HG02571 (cell line): ENCODE data around the gene AOAH.
"Not testable (repeated sequence)": the region's sequence is repeated elsewhere in the genome, so short reads cannot be mapped to it uniquely, and the experiment has no call there.

Experiments
- ATAC-seq: cut with Tn5 transposase; IDR thresholded peaks from one replicate; pipeline ENCODE4 v1.9.1; 2021; ENCODE audit warnings: mild to moderate bottlenecking, moderate library complexity; ENCODE audit not compliant: unreplicated experiment

The AOAH gene

DNA sequence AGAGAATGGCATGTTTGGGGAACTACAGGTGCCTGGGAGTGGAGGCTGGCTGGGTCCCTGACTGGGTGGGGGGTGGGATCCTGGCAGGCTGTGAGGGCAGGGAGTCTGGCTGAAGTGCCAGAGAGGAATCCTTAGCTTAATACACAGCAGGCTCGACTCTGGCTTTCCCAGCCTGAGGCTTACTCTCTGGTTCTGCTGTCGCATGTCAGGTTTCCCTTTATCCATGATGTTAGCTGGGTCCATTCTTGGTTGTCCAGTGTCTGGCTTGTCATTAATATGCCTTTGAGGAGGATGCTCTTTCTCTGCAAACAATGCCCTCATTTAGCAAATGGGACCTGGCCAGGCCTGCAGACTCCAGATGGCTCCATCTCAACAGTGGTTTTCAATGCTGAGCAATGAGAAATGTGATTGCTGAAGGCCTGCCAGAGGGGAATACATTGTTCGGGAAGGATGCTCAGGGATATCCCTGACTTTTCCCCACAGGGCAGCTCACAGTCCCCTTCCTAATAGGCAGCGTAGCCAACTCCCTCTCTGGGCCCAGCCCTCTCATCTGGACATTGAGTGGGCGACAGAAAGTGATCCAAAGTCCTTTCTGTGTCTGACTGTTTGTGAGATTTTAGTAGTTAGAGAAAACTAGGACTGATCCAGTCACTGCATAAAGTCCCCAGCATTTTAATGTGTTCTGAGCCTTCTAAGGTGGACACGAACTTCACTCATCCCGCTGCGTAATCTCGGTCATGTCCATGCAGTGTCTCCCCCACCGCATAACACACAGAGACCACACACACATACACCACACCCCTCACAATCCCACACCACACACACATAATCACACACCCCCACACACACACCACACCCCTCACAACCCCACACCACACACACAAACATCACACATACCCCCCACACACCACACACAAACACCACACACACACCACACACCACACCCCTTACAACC lies 209.7 kb downstream of the AOAH start:
- ATAC-seq = no peak

DNA sequence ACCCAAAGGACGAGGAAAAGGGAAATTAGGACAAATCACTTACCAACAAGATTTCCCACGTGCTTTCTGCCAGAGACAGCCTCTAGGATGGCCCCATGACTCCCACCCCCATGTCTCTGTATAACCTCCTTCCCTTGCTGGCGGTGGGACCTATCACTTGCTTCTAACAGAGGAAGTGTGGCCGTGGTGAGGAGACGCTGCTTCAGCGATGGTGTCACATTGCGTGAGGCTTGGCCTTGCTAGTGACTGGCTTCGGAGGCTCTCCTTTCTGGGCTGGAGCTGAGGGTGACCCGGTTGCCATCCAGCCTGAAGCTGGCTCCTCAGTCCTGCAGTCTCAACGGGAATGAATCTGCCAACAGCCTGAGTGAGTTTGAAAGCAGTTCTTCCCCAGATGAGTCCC lies 210.9 kb downstream of the AOAH start:
- no peak for ATAC-seq

DNA sequence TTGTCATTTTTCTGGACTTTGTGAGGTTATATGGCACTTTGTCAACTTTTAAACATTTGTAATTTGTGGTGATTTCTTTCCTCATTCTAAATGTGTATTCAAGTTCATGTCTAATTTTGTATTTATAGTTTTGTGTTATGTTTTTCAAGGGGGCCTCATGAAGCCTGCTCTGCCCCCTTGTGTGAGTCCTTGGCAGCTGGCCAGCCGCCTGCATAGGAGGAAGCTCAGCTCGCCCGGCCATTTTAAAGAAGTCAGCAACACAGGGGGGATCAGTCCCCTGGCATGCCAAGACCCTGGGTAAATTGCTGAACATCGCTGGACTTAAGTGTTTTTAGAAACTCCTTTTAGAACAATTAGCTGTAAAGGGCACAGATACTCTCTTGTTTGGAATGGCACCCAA lies 211.7 kb downstream of the AOAH start:
- no peak for ATAC-seq

DNA sequence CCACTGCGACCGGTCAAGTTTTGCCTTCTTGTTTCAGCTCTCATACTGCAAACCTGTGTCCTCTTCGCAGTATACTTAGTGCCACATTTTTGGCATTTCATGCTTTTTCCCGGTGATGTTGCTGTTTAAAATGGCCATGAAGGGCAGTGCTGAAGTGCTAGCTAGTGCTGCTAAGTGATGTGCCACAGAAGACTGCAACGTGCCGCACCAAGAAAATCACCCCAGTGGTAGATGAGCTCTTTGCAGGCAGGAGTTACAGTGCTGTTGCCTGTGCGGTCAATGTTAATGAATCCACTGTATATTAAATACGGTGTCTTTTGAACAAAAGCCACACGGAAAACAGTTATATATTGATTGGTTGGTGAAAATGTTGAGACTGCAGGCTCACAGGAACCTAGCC lies 214.3 kb downstream of the AOAH start:
- ATAC-seq = no peak

DNA sequence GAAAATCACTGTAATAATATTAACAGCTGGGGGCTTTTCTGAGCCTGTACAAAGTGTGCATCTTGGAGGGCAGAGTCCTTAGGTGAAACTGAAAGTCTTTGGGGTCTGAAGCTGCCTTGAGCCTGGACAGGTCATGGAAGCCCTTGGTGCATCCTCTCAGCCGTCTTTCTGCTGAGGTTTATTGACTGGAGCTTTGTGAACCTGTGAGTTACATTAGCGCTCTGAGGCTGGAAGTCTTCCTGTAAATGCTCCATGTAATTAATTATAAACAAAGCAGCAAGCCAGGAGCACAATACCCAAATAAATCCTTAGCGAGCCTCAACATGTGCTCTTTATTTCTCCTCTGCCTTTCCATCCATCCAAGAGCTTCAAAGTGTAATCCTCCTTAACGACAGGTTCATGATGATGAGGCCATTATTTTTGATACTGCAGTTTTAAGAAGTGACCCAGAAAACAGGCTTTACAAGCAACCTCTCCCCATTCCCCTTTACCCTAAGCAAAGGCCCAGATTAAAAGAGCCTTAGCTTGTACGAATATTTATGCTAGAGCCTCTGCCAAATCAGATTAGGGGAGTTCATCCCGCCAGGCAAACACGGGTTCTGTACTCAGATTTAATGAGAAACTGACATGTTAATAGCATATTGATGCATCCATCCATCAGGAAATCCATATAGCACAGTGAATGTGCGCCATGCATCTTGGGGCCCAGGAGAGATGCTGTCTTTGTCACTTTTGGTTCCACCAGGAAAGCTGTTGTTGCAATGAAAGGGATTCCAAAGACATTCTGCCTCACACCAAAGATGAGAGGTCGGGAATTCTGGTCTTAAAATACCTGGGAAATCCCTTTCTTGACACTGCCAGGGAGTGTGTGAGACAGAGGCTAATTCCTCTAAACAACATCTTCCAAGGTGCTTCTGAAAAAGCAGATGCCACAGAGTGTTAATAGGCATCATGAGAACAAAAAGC lies 216.5 kb downstream of the AOAH start:
- no peak for ATAC-seq

DNA sequence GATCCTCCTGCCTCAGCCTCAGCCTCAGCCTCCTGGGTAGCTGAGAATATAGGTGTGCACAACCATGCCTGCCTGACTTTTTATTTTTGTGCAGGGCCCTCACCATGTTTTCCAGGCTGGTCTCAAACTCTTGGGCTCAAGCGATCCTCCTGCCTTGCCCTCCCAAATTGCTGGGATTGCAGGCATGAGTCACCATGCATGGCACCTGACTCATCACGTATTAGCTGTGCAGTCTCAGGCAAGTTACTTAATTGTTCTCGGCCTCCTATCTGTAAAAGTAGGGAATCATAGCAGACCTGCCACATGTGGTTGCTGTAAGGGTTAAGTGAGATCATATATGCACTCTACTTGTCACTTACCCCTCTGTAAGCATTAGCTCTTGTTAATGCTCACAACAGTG lies 217.5 kb downstream of the AOAH start:
- no peak for ATAC-seq

DNA sequence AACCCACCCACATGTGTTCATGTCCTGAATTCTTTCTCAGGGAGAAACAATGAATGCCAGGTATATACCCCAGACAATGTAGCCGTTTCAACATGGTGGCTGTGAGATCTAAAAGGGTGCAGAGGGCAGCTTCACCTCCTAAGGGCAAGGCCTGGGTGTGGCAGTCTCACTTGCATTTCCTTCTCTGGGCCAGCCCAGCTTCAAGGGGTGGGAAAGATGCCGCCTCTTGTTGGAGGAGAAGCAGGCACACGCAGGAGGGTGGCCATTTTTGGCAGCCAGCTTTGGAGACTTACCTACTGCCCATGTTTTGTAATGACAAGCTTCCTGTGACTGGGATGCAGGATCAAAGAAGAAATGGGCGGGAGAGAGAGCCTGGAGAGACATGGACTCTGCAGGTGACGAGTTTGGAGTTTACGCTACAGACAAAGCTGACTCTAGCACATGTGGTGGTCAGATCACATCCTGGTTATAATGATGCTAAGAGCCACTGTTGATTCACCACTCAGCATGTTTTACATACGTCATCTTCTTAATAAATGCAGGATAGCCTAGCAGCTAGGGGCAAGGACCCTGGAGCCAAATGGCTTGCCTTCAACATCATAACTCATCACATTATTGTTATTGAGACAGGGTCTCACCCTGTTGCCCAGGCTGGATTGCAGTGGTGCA lies 218.0 kb downstream of the AOAH start:
- ATAC-seq = no peak

DNA sequence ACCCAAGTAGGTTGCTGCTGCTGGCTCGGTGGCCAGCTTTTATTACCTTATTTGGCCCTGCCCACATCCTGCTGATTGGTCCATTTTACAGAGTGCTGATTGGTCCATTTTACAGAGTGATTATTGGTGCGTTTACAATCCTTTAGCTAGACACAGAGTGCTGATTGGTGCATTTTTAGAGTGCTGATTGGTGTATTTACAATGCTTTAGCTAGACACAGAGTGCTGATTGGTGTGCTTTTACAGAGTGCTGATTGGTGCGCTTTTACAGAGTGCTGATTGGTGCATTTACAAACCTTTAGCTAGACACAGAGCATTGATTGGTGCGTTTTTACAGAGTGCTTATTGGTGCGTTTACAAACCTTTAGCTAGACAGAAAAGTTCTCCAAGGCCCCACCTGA lies 219.7 kb downstream of the AOAH start:
- not testable (repeated sequence) for ATAC-seq

DNA sequence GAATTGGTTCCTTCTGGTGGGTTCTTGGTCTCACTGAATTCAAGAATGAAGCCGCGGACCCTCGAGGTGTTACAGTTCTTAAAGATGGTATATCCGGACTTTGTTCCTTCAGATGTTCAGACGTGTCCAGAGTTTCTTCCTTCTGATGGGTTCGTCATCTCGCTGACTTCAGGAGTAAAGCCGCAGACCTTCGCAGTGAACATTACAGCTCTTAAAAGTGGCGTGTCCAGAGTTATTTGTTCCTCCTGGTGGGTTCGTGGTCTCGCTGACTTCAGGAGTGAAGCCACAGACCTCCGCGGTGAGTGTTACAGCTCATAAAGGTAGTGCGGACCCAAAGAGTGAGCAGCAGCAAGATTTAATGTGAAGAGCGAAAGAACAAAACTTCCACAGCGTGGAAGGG lies 220.1 kb downstream of the AOAH start:
- ATAC-seq = not testable (repeated sequence)

DNA sequence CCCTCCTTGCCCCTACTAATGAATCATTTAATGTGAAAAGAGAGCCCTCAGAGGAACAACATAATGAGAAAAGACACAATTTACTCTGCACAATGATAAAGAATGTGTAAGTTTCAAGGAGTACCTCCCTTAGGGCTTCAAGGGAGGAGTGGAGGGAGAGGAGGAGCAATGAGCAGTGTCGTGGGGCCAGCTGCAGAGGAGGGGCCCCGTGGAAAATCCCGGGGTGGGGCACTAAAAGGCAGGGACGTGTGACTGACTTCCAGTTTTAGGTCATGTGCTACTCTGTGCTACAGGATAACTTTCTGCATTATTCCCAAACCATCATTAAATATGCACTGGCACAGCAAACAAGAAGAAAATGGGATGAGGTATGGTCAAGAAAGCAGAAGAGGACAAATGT lies 226.5 kb downstream of the AOAH start:
- ATAC-seq = no peak

DNA sequence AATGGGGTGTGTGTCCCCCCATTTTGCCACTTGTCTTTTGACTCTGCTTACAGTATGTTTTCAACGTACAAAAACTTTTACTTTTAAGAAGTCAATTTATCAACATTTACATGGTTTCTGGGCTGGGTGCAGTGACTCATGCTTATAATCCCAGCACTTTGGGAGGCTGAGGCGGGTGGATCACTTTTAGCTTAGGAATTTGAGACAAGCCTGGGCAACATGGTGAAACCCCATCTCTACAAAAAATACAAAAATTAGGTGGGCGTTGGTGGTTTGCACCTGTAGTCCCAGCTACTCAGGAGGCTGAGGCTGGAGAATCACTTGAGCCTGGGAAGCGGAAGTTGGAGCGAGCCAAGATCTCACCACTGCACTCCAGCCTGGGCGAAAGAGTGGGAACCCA lies 227.1 kb downstream of the AOAH start:
- ATAC-seq = not testable (repeated sequence)

DNA sequence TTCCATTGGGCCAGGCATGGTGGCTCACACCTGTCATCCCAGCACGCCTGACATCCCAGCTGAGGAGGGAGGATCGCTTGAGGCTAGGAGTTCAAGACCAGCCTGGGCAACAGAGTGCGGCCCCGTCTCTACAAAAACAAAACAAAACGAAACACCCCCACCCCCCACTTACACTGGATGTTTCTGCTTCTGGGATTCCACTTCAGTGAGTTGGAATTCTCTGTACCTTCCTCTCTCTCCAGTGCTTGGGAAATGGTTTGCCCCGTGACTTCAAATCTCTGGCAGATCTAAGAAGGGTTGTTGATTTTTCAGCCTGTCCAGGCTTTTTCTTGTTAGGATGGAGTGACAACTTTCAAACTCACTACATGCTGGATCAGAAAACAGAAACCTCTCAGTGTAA lies 227.7 kb downstream of the AOAH start:
- no peak for ATAC-seq

DNA sequence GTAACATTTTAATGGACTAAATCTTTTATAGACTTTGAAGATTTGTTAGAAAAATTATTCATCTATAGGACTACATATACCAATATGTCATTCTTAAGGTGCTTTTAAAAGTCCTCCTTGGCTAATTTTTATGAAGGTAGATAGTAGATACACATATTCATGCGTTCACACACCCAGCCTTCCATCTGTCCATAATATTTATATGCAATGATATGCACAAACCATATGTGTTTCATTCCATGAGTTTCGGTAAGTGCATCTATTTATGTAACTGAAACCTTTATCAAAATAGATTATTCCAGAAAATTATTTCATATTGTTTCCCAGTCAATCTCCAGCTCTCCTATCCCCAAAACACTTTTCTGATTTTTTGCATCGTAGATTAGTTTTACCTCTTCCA lies 233.0 kb downstream of the AOAH start:
- ATAC-seq = no peak

DNA sequence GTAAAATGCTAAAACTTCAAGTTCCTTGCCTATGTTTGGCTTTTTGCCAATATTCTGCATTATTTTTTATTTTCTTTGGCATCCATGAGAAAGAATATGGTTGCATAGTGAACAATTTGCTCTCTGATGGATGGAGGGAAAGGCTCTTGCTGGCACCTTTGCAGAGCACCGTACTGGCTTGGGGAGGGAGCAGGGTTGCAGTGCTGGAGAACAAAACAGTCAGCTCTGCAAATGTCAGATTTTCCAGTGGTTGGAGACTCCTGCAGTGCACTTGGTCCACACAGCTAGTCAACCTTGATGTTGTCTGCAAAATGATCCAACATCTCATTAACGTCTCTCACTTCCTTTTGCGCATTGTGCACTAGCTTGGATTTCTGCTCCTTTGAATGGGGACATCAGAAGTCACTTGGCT lies 233.9 kb downstream of the AOAH start:
- ATAC-seq = no peak

DNA sequence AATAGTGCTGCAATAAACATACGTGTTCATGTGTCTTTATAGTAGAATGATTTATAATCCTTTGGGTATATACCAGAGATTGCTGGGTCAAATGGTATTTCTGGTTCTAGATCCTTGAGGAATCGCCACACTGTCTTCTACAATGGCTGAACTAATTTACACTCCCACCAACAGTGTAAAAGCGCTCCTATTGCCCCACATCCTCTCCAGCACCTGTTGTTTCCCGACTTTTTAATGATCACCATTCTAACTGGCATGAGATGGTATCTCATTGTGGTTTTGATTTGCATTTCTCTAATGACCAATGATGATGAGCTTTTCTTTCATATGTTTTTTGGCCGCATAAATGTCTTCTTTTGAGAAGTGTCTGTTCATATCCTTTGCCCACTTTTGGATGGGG lies 235.6 kb downstream of the AOAH start:
- ATAC-seq = not testable (repeated sequence)

DNA sequence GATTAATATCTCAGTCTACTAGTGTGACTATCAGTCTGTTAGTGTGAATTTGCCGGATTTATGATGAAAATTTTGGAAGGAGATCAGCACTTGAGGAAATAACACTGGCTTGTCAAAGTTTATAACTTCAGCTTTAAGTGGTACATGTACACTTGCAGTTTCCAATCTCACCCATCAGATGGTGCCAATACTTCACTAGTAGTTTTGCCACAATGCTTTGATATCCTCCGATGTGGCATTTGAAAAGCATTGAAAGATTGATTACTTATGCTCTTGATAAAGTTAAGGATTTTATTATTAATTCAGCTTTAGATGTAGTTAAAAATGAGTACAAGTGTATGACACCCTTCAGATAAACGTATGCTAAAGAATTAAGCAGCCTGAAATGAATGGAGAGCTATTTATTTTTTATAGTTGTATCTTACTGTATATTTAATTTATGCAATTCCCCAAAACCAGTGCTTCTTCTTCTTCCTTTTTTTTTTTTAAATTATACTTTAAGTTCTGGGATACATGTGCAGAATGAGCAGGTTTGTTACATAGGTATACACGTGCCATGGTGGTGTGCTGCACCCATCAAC lies 236.4 kb downstream of the AOAH start:
- no peak for ATAC-seq

DNA sequence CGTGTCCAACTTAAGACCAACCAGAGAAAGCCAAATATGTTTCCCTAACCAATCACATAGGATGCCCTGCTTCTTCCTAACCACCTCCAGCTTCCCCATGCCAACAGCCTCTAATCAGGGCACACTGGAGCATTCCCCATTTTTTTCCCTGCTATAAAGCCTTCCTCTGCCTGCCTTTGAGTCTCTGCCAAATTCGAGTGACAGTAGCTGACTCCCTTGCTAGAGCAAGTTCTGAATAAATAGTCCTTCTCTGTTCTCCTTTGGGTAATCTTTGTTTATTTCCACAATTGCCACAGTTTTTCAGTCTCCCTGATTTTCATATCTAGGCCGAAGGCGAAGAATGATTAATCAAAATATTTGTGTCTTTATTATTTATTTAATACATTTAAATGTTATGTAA lies 238.0 kb downstream of the AOAH start:
- ATAC-seq = no peak

DNA sequence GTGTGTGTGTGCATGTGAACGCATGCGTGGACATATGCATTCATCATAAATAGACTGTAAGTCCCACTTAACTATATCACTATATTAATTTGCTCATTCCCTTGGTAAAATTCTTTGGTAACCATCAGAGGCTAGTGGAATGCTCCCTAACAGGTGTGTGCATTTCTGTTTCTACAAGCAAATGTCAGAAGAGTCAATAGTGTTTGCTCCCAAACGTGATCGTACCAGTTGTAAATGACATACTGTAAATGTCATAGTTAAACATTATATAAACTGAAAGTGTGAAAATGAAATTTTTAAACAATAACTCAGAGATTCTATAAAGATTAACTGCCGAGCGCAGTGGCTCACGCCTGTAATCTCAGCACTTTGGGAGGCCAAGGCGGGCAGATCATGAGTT lies 240.0 kb downstream of the AOAH start:
- ATAC-seq = no peak

DNA sequence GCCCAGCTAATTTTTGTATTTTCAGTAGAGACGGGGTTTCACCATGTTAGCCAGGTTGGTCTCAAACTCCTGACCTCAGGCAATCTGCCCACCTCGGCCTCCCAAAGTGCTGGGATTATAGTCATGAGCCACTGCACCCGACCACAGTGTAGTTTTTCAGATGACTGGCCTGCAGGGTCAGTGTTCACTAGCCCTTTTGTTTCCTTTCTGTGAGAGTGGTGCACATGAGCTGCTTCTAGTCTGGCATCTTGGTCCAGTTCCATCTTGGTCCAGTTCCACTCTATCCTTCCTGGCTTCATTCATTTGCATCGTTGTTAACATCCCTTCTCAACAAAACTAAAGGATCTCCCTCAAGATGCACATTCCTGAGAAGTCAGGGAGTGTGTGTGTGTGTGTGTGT lies 240.4 kb downstream of the AOAH start:
- ATAC-seq = not testable (repeated sequence)

DNA sequence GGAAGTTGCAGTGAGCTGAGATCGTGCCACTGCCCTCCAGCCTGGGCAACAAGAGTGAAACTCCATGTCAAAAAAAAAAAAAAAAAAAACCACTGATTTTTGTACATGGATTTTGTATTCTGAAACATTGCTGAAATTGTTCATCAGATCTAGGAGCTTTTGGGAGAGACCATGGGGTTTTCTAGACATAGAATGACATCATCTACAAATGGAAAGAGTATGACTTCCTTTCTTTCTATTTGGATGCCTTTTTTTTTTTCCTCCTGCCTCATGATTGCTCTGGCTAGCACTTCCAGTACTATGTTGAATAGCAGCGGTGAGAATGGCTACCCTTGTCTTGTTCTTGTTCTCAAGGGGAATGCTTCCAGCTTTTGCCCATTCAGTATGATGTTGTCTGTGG lies 245.5 kb downstream of the AOAH start:
- no peak for ATAC-seq

DNA sequence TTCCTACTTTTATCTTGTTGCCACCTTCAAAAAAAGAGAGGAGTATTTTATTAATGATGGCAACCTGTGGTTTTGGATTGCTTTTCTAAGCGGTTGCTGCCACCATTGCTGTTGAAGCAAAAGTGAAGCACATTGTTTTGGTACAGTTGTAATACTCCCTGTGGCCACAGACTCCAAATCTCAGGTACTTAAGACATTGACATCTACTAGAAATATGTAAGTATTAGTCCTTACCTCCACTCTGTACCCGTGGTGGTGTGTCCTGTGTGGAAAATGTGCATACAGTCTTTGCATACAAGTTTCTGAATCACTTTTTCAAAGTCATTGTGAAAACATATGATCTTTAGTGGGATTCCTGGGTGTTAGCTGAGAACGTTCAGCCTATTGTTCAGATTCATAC lies 248.9 kb downstream of the AOAH start:
- no peak for ATAC-seq
